SK-N-SH treated with all-trans-retinoic acid at 6 μM for 48 hours (cell line): ENCODE results near the gene PSEN1.

ENCODE experiments used
- ATAC-seq: fragments of 200-7000 bp; cut with Tn5 transposase; 3 replicates; pipeline ENCODE4 v1.9.1; 2020; ENCODE audit warnings: mild to moderate bottlenecking, moderate library complexity
- ARNTL ChIP-seq: fragments of 450-650 bp; formaldehyde crosslinking; IDR thresholded peaks from 2 replicates; pipeline ENCODE4 v1.5.0; 2020; ENCODE audit warnings: low read depth, mild to moderate bottlenecking, moderate library complexity, borderline replicate concordance
- CREB5 ChIP-seq: fragments of 250-450 bp; sonication (Bioruptor Pico); IDR thresholded peaks from 2 replicates; pipeline ENCODE4 v1.5.1; 2020; ENCODE audit warnings: low read depth, mild to moderate bottlenecking, moderate library complexity
- CSDC2 ChIP-seq: fragments of 250-450 bp; sonication (Bioruptor Pico); IDR thresholded peaks from 2 replicates; pipeline ENCODE4 v1.5.0; 2020; ENCODE audit warnings: mild to moderate bottlenecking, moderate library complexity
- ESRRG ChIP-seq: fragments of 250-450 bp; sonication (Bioruptor Pico); IDR thresholded peaks from 2 replicates; pipeline ENCODE4 v1.6.1; 2021; ENCODE audit warnings: mild to moderate bottlenecking
- GLIS3 ChIP-seq: fragments of 250-450 bp; sonication (Bioruptor Pico); IDR thresholded peaks from 2 replicates; pipeline ENCODE4 v1.5.0; 2020; ENCODE audit warnings: mild to moderate bottlenecking, moderate library complexity
- ISL1 ChIP-seq: fragments of 250-450 bp; sonication (Bioruptor Pico); IDR thresholded peaks from 2 replicates; pipeline ENCODE4 v2.1.2; 2022; ENCODE audit warnings: mild to moderate bottlenecking, moderate library complexity
- OSR1 ChIP-seq: fragments of 250-450 bp; sonication (Bioruptor Pico); IDR thresholded peaks from 2 replicates; pipeline ENCODE4 v1.8.0; 2022; ENCODE audit warnings: moderate library complexity, mild to moderate bottlenecking, inconsistent platforms
- PATZ1 ChIP-seq: fragments of 250-450 bp; sonication (Bioruptor Pico); IDR thresholded peaks from 2 replicates; pipeline ENCODE4 v1.8.0; 2020; ENCODE audit warnings: mild to moderate bottlenecking, moderate library complexity, borderline replicate concordance
- PPARA ChIP-seq: fragments of 250-450 bp; sonication (Bioruptor Pico); IDR thresholded peaks from 2 replicates; pipeline ENCODE4 v1.5.0; 2020; ENCODE audit warnings: mild to moderate bottlenecking, borderline replicate concordance
- RARB ChIP-seq: fragments of 250-450 bp; sonication (Bioruptor Pico); IDR thresholded peaks from 2 replicates; pipeline ENCODE4 v1.8.0; 2021; ENCODE audit warnings: mild to moderate bottlenecking, moderate library complexity
- SNAI2 ChIP-seq: fragments of 250-450 bp; sonication (Bioruptor Pico); IDR thresholded peaks from 2 replicates; pipeline ENCODE4 v1.5.0; 2020; ENCODE audit warnings: mild to moderate bottlenecking, moderate library complexity
- TCF4 ChIP-seq: fragments of 250-450 bp; sonication (Bioruptor Pico); IDR thresholded peaks from 2 replicates; pipeline ENCODE4 v1.8.0; 2021; ENCODE audit warnings: mild to moderate bottlenecking, moderate library complexity, borderline replicate concordance
- TOX ChIP-seq: fragments of 250-450 bp; sonication (Bioruptor Pico); IDR thresholded peaks from 2 replicates; pipeline ENCODE4 v1.8.0; 2021; ENCODE audit warnings: mild to moderate bottlenecking, moderate library complexity, borderline replicate concordance
- TSHZ2 ChIP-seq: fragments of 250-450 bp; sonication (Bioruptor Pico); IDR thresholded peaks from 2 replicates; pipeline ENCODE4 v1.5.0; 2020; ENCODE audit warnings: mild to moderate bottlenecking, moderate library complexity
- ZC3H10 ChIP-seq: fragments of 250-450 bp; sonication (Bioruptor Pico); IDR thresholded peaks from 2 replicates; pipeline ENCODE4 v1.5.1; 2021; ENCODE audit warnings: mild to moderate bottlenecking, moderate library complexity
- ZFP3 ChIP-seq: fragments of 250-450 bp; sonication (Bioruptor Pico); IDR thresholded peaks from 2 replicates; pipeline ENCODE4 v1.5.0; 2020; ENCODE audit warnings: mild to moderate bottlenecking, moderate library complexity
- ZFP30 ChIP-seq: fragments of 450-650 bp; formaldehyde crosslinking; IDR thresholded peaks from 2 replicates; pipeline ENCODE4 v1.5.0; 2022; ENCODE audit warnings: mild to moderate bottlenecking, moderate library complexity
- ZNF565 ChIP-seq: fragments of 450-650 bp; formaldehyde crosslinking; conservative IDR thresholded peaks from 2 replicates; pipeline ENCODE4 v1.5.0; 2020; ENCODE audit warnings: low read depth, mild to moderate bottlenecking, moderate library complexity
- ZNF70 ChIP-seq: fragments of 450-650 bp; formaldehyde crosslinking; IDR thresholded peaks from 2 replicates; pipeline ENCODE4 v1.5.0; 2020; ENCODE audit warnings: mild to moderate bottlenecking, moderate library complexity
- ZNF8 ChIP-seq: fragments of 450-650 bp; formaldehyde crosslinking; IDR thresholded peaks from 2 replicates; pipeline ENCODE4 v1.5.0; 2020; ENCODE audit warnings: mild to moderate bottlenecking, moderate library complexity
- TF ChIP-seq, protein P1 (sequence below): fragments of 250-450 bp; sonication (Bioruptor Pico); IDR thresholded peaks from 2 replicates; pipeline ENCODE4 v1.5.1; 2021; ENCODE audit warnings: mild to moderate bottlenecking, moderate library complexity

PSEN1 gene

DNA sequence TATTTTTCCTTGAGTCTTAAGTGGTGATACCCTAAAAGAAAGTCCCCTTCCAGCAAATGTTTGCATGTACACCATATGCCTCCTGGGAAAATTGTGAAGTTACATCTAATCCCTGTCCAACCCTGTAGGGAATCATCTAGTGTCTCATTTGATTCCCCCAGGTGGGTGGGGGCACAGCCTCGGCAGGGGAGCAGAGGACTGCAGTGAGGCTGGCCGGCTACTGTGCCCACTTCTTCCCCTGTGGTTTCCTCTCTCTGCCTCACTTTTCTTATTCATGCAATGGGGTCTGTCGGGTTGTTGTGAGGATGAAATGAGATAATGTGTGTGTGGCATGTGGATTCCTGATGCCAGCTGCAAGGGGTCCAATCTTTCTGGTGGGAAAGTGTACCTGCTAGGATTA is 107.0 kb downstream of the PSEN1 start:
- no peak for TF ChIP-seq OSR1 (CRISPR knock-in tag)
- TF ChIP-seq ZFP3 (CRISPR knock-in tag), result no peak
- no peak for TF ChIP-seq ZNF70 (CRISPR knock-in tag)
- no peak for TF ChIP-seq ZNF8 (CRISPR knock-in tag)
- no peak for TF ChIP-seq ESRRG
- TF ChIP-seq, all 23 proteins: peak for 0
- ATAC-seq, result no peak

DNA sequence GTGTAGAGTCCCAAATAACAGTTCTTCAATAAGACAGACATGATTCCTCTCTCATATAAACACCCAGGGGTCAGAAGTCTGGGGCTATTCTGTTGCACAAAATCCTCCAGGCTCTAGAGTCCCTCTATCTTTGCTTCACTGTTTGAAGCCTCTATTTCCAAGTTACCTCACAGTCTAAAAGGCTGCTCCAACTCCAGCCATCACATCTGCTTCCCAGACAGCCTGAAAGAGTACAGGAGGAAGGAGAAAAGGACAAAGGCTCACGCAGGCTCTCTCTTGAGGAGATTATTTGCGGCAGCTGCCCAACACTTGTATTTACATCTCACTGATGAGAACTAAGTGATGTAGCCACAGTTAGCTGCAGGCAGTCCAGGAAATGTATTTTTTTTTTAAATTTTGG is 107.4 kb downstream of the PSEN1 start:
- no peak for ATAC-seq
- TF ChIP-seq ARNTL (CRISPR knock-in tag) (no peak), ZFP30 (CRISPR knock-in tag) (no peak)

- no peak for TF ChIP-seq OSR1 (CRISPR knock-in tag)
- TF ChIP-seq GLIS3 (CRISPR knock-in tag), result no peak
- no peak for TF ChIP-seq TSHZ2
- no peak for TF ChIP-seq ZC3H10 (CRISPR knock-in tag)
- no peak for TF ChIP-seq ZNF70 (CRISPR knock-in tag)
- TF ChIP-seq, protein P1, sequence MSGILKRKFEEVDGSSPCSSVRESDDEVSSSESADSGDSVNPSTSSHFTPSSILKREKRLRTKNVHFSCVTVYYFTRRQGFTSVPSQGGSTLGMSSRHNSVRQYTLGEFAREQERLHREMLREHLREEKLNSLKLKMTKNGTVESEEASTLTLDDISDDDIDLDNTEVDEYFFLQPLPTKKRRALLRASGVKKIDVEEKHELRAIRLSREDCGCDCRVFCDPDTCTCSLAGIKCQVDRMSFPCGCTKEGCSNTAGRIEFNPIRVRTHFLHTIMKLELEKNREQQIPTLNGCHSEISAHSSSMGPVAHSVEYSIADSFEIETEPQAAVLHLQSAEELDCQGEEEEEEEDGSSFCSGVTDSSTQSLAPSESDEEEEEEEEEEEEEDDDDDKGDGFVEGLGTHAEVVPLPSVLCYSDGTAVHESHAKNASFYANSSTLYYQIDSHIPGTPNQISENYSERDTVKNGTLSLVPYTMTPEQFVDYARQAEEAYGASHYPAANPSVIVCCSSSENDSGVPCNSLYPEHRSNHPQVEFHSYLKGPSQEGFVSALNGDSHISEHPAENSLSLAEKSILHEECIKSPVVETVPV (CRISPR knock-in tag), result no peak
- no peak for TF ChIP-seq ZNF565 (CRISPR knock-in tag)
- no peak for TF ChIP-seq ZFP30 (CRISPR knock-in tag)
- TF ChIP-seq RARB (CRISPR knock-in tag), result no peak
- no peak for TF ChIP-seq ESRRG
- no peak for TF ChIP-seq CSDC2 (CRISPR knock-in tag)
- TF ChIP-seq TOX (CRISPR knock-in tag), result no peak
- ATAC-seq, result no peak
Measured at GRCh38 chr14:73244541-73245290, 108.4 kb downstream of the PSEN1 start.

DNA sequence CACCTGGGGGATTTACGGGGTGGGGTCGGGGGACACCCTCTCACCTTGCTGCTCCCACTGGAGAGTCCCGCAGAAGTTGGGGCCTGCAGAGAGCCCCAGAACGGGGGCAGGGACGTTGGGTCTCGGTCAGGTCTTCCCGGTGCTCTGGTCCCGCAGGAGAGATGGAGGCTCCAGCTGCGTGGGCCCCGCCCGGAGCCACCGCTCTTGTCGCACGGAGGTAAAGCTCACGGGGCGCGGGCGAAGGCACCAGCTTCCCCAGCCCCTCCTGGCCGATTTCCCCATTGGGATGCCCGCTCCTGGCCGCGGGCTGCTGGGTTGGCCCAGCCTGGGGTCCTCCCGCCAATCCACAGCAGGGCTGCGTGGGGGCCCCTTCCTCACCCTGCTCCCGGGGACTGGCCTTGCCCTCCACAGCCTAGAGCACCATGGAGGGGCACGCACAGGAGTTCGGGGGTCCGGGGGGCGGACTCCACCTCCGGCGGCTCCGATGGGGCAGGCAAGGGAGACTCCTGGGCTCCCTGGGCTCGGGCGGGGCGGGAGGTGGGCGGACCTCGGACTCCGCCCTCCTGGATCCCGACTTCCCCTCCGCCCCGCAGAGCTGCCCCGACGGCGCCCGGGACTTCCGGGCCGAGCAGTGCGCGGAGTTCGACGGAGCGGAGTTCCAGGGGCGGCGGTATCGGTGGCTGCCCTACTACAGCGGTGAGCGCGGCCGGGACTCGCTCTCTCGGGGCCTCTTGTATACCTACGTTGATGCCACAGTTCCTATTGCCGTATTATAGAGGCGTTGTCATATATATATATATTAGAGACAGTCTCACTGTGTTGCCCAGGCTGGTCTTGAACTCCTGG is 109.4 kb downstream of the PSEN1 start:
- no peak for ATAC-seq
- TF ChIP-seq CREB5 (CRISPR knock-in tag), result no peak
- TF ChIP-seq ZFP30 (CRISPR knock-in tag), result no peak
- no peak for TF ChIP-seq CSDC2 (CRISPR knock-in tag)
- TF ChIP-seq PPARA (CRISPR knock-in tag), result no peak
- TF ChIP-seq TCF4 (CRISPR knock-in tag), result no peak
- TF ChIP-seq GLIS3 (CRISPR knock-in tag), result no peak

GRCh38 chr14:73246387-73247150 is 110.3 kb downstream of the PSEN1 start:
- no peak for ATAC-seq
- TF ChIP-seq ISL1 (CRISPR knock-in tag) (no peak), ZNF70 (CRISPR knock-in tag) (no peak), TCF4 (CRISPR knock-in tag) (no peak), PATZ1 (CRISPR knock-in tag) (no peak), ZFP3 (CRISPR knock-in tag) (no peak), RARB (CRISPR knock-in tag) (no peak), SNAI2 (CRISPR knock-in tag) (no peak), OSR1 (CRISPR knock-in tag) (no peak), ZFP30 (CRISPR knock-in tag) (no peak), CREB5 (CRISPR knock-in tag) (no peak)
- TF ChIP-seq, protein P1 (CRISPR knock-in tag), result no peak
